ENCODE data around the gene ENAH.
"Not testable (repeated sequence)": the region's sequence is repeated elsewhere in the genome, so short reads cannot be mapped to it uniquely, and the experiment has no call there.

Gene ENAH

GRCh38 chr1:225652729-225653462 lies at the start of gene ENAH:
TSS of gene ENAH (minus strand) at chr1:225653123. CDS start at chr1:225652690, 433 bp downstream.
- in situ Hi-C loops (cut with MboI; ENCODE audit: low sequenced_read_pairs): no loop called here

GRCh38 chr1:225700889-225701465 lies 48.1 kb upstream of the ENAH start:
- in situ Hi-C loops (cut with MboI; ENCODE audit: low sequenced_read_pairs): no loop called here

GRCh38 chr1:225700164-225700821 lies 47.4 kb upstream of the ENAH start:
- in situ Hi-C loops (cut with MboI; ENCODE audit: low sequenced_read_pairs): no loop called here

- in situ Hi-C loops (cut with MboI; ENCODE audit: low sequenced_read_pairs): no loop called here
Measured at GRCh38 chr1:225699336-225699735, 46.4 kb upstream of the ENAH start.

- in situ Hi-C loops (cut with MboI; ENCODE audit: low sequenced_read_pairs): not testable (repeated sequence)
Measured at GRCh38 chr1:225698194-225698593, 45.3 kb upstream of the ENAH start.

GRCh38 chr1:225697428-225697827 lies 44.5 kb upstream of the ENAH start:
- in situ Hi-C loops (cut with MboI; ENCODE audit: low sequenced_read_pairs): no loop called here

- in situ Hi-C loops (cut with MboI; ENCODE audit: low sequenced_read_pairs): no loop called here
Measured at GRCh38 chr1:225695578-225696337, 42.8 kb upstream of the ENAH start.

GRCh38 chr1:225694151-225694603 lies 41.3 kb upstream of the ENAH start:
- in situ Hi-C loops (cut with MboI; ENCODE audit: low sequenced_read_pairs): no loop called here

GRCh38 chr1:225693697-225694096 lies 40.8 kb upstream of the ENAH start:
- in situ Hi-C loops (cut with MboI; ENCODE audit: low sequenced_read_pairs): not testable (repeated sequence)

GRCh38 chr1:225693085-225693696 lies 40.3 kb upstream of the ENAH start:
- in situ Hi-C loops (cut with MboI; ENCODE audit: low sequenced_read_pairs): no loop called here

- in situ Hi-C loops (cut with MboI; ENCODE audit: low sequenced_read_pairs): no loop called here
Measured at GRCh38 chr1:225692517-225692879, 39.6 kb upstream of the ENAH start.

- in situ Hi-C loops (cut with MboI; ENCODE audit: low sequenced_read_pairs): no loop called here
Measured at GRCh38 chr1:225691861-225692516, 39.1 kb upstream of the ENAH start.

GRCh38 chr1:225691377-225691776 lies 38.5 kb upstream of the ENAH start:
- in situ Hi-C loops (cut with MboI; ENCODE audit: low sequenced_read_pairs): no loop called here

GRCh38 chr1:225689882-225690459 lies 37.0 kb upstream of the ENAH start:
- in situ Hi-C loops (cut with MboI; ENCODE audit: low sequenced_read_pairs): no loop called here

- in situ Hi-C loops (cut with MboI; ENCODE audit: low sequenced_read_pairs): no loop called here
Measured at GRCh38 chr1:225688345-225688744, 35.4 kb upstream of the ENAH start.

- in situ Hi-C loops (cut with MboI; ENCODE audit: low sequenced_read_pairs): no loop called here
Measured at GRCh38 chr1:225685476-225686176, 32.7 kb upstream of the ENAH start.

GRCh38 chr1:225684741-225685140 lies 31.8 kb upstream of the ENAH start:
- in situ Hi-C loops (cut with MboI; ENCODE audit: low sequenced_read_pairs): no loop called here

GRCh38 chr1:225681231-225681630 lies 28.3 kb upstream of the ENAH start:
- in situ Hi-C loops (cut with MboI; ENCODE audit: low sequenced_read_pairs): no loop called here

GRCh38 chr1:225678545-225678944 lies 25.6 kb upstream of the ENAH start:
- in situ Hi-C loops (cut with MboI; ENCODE audit: low sequenced_read_pairs): no loop called here

Data from hTERT RPE-1 (cell line).